GM23338 (cell line): Measurements from ENCODE around the gene RYR1.

Experiments used
- CREB1 ChIP-seq: fragments of 250-450 bp; sonication (Bioruptor Pico); IDR thresholded peaks from 2 replicates; pipeline ENCODE4 v1.5.0; 2020; ENCODE audit warnings: low read depth, mild to moderate bottlenecking, moderate library complexity
- CTCF ChIP-seq, 2 experiments: fragments of 200-600 bp in 1 of 2; sonication (generic) in 1 of 2; conservative IDR thresholded peaks; 2 replicates each; pipeline versions ENCODE4 v1.5.1 to v1.6.1; 2016 to 2017; ENCODE audit warnings: antibody characterized with exemption in 2 of 2, low read depth in 2 of 2, mild to moderate bottlenecking in 2 of 2, moderate library complexity in 1 of 2
- EZH2 ChIP-seq: fragments of 200-600 bp; sonication (generic); IDR thresholded peaks from one replicate; pipeline ENCODE4 v1.8.0; 2017; ENCODE audit warnings: antibody characterized with exemption, mild to moderate bottlenecking, low read depth; ENCODE audit not compliant: unreplicated experiment
- EZH2phosphoT487 ChIP-seq: fragments of 200-600 bp; sonication (generic); IDR thresholded peaks from one replicate; pipeline ENCODE4 v1.8.1; 2018; ENCODE audit warnings: antibody characterized with exemption; ENCODE audit not compliant: unreplicated experiment
- POLR2AphosphoS5 ChIP-seq: IDR thresholded peaks from 2 replicates; pipeline ENCODE4 v1.6.1; 2016; ENCODE audit warnings: antibody characterized with exemption, low read depth

- no peak for TF ChIP-seq POLR2AphosphoS5
- no peak for TF ChIP-seq EZH2
- TF ChIP-seq CTCF (conservative IDR thresholded peaks at IDR 0.05; ENCODE audit: low read depth in 2 of 2): no peak
- no peak for TF ChIP-seq EZH2phosphoT487
- TF ChIP-seq CREB1 (CRISPR knock-in tag): no peak
These were observed 83.3 kb downstream of the RYR1 start for GRCh38 chr19:38516802-38517201.
